Immature natural killer cell (primary cell): ENCODE results near the gene PTGES2. TPM values are rescaled to one million over a fixed set of nuclear protein-coding genes. Genes with fewer than 3 reads are reported as not detected.

Experiments
- DNase-seq, 3 donors: peaks; one replicate each; pipeline ENCODE4 v3.0.0; 2022; ENCODE audit warnings: mixed read lengths in 1 of 3
- H3K27ac Mint-ChIP-seq, 6 donors: one replicate each; pipeline ENCODE4 v1.8.0; 2020; ENCODE audit warnings: mixed read lengths in 6 of 6, mild to moderate bottlenecking in 5 of 6, inconsistent platforms in 4 of 6, moderate library complexity in 3 of 6
- H3K27me3 Mint-ChIP-seq, 3 donors: one replicate each; pipeline ENCODE4 v1.8.0; 2020 to 2021; ENCODE audit warnings: low read depth in 3 of 3, mild to moderate bottlenecking in 3 of 3, mixed read lengths in 3 of 3, moderate library complexity in 3 of 3, inconsistent platforms in 1 of 3
- H3K36me3 Mint-ChIP-seq, 3 donors: one replicate each; pipeline ENCODE4 v1.8.0; 2020; ENCODE audit warnings: mixed read lengths in 3 of 3, inconsistent platforms in 2 of 3, mild to moderate bottlenecking in 2 of 3
- H3K4me1 Mint-ChIP-seq, 2 donors: one replicate each; pipeline ENCODE4 v1.8.0; 2020; ENCODE audit warnings: inconsistent platforms in 2 of 2, mild to moderate bottlenecking in 2 of 2, mixed read lengths in 2 of 2, moderate library complexity in 1 of 2
- H3K4me3 Mint-ChIP-seq, 5 donors: one replicate each; pipeline ENCODE4 v1.8.0; 2020; ENCODE audit warnings: mild to moderate bottlenecking in 5 of 5, mixed read lengths in 5 of 5, inconsistent platforms in 3 of 5, moderate library complexity in 3 of 5
- H3K9me3 Mint-ChIP-seq, 6 donors: one replicate each; pipeline ENCODE4 v1.8.0; 2020; ENCODE audit warnings: mild to moderate bottlenecking in 6 of 6, mixed read lengths in 6 of 6, inconsistent platforms in 4 of 6, moderate library complexity in 3 of 6
- polyA plus RNA-seq, 3 donors: library from polyadenylated mRNA; unstranded; fragments of 300-500 nt; fragmentation: Illumina TruSeq; gene quantifications; one replicate each; pipeline ENCODE4 v1.2.3, GENCODE V29; 2021

Gene PTGES2
- polyA plus RNA-seq, 3 donors from 2014 or later: 31.4 to 60.9 (median 56.6) TPM

DNA sequence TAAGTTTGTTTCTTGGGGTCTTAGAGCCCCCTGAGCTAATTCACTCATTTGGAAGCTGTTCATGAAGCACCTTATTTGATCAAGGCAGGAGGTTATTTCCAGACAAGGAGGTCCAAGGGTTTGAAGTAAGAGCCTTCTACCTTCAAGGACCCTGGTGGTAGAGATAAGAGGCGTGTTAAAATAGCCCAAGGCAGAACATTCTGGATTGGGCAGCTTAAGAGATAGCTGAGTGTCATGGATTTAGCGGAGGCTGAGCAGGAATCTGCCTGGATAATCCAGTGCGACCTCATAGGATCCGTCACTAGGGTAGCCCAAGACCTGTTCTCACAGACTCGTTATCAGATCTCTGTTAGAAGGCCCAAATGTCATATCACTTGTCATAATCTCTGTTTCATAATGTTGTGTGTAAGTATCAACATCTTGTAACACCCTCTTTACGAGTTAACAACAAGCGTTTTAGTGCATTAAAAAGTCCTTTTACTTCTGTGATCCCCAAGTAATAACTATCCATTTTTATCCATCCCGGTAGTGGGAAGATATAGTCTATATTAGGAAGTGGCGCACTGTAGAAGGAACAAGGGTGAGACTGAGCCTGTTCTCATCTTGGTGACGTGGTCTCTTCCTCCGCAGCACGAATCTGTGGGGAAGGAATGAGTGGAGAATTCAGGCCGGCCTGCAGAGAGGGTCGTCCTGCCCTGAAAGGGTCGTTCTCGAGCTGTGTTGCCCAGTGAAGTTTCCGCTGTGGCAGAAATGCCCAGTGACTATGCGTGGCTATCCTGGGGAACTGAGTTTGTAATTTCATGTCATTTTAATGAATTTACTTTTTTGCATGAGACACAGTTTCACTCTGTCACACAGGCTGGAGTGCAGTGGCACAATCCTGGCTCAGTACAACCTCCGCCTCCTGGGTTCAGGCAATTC is 30.7 kb downstream of the PTGES2 start:
- no peaks in the 10 kb centered on the region for H3K9me3 Mint-ChIP-seq
- peaks cover 48 to 64% of the 10 kb centered on the region in 2 donors for H3K4me1 Mint-ChIP-seq
- H3K27me3 Mint-ChIP-seq: peaks cover 0 to 3% (median 0%) of the 10 kb centered on the region in 3 donors
- H3K4me3 Mint-ChIP-seq: no peak overlapping the region
- DNase-seq: no peak
- H3K36me3 Mint-ChIP-seq: peaks cover 0 to 4% (median 2%) of the 10 kb centered on the region in 3 donors
- peak overlapping the region in 1 of 6 donors; percentile 28 for H3K27ac Mint-ChIP-seq

GRCh38 chr9:128094950-128095544 is 32.5 kb downstream of the PTGES2 start:
- H3K27me3 Mint-ChIP-seq: peaks cover 0 to 1% (median 0%) of the 10 kb centered on the region in 3 donors
- peaks cover 55 to 70% of the 10 kb centered on the region in 2 donors for H3K4me1 Mint-ChIP-seq
- H3K9me3 Mint-ChIP-seq: no peaks in the 10 kb centered on the region

GRCh38 chr9:128094166-128094949 is 33.2 kb downstream of the PTGES2 start:
- Mint-ChIP-seq H3K36me3 (no peaks in the 10 kb centered on the region), H3K9me3 (no peaks in the 10 kb centered on the region), H3K27me3 (peaks cover 0 to 1% (median 0%) of the 10 kb centered on the region in 3 donors), H3K27ac (peak overlapping the region; percentile 50 to 85 (median 72)), H3K4me3 (no peak overlapping the region), H3K4me1 (peaks cover 51 to 70% of the 10 kb centered on the region in 2 donors)
- peak in 1 of 3 donors; percentile 19 for DNase-seq

More at GRCh38 chr9:128094950-128095544, 32.5 kb downstream of the PTGES2 start:
- no peaks in the 10 kb centered on the region for H3K36me3 Mint-ChIP-seq
- H3K27ac Mint-ChIP-seq: peak overlapping the region in 5 of 6 donors; percentile 50 to 85 (median 68)
- H3K4me3 Mint-ChIP-seq: no peak overlapping the region
- no peak for DNase-seq

GRCh38 chr9:128093011-128093410 is 34.5 kb downstream of the PTGES2 start:
- peaks cover 46 to 66% of the 10 kb centered on the region in 2 donors for H3K4me1 Mint-ChIP-seq

GRCh38 chr9:128092199-128092977 is 35.1 kb downstream of the PTGES2 start:
- no peaks in the 10 kb centered on the region for H3K27me3 Mint-ChIP-seq
- no peaks in the 10 kb centered on the region for H3K9me3 Mint-ChIP-seq
- no peak for DNase-seq
- H3K4me3 Mint-ChIP-seq: no peak overlapping the region
- peak overlapping the region in 2 of 6 donors; percentile 3 to 43 for H3K27ac Mint-ChIP-seq
- peaks cover 49 to 70% of the 10 kb centered on the region in 2 donors for H3K4me1 Mint-ChIP-seq
- peaks cover 0 to 3% (median 0%) of the 10 kb centered on the region in 3 donors for H3K36me3 Mint-ChIP-seq

More at GRCh38 chr9:128093011-128093410, 34.5 kb downstream of the PTGES2 start:
- H3K4me3 Mint-ChIP-seq: no peak overlapping the region
- no peaks in the 10 kb centered on the region for H3K9me3 Mint-ChIP-seq
- no peaks in the 10 kb centered on the region for H3K36me3 Mint-ChIP-seq
- no peak for DNase-seq
- no peaks in the 10 kb centered on the region for H3K27me3 Mint-ChIP-seq
- peak overlapping the region in 5 of 6 donors; percentile 2 to 44 (median 23) for H3K27ac Mint-ChIP-seq

- H3K9me3 Mint-ChIP-seq: no peaks in the 10 kb centered on the region
- no peak overlapping the region for H3K4me3 Mint-ChIP-seq
- H3K27ac Mint-ChIP-seq: no peak overlapping the region
- DNase-seq: no peak
- H3K27me3 Mint-ChIP-seq: no peaks in the 10 kb centered on the region
- peaks cover 45 to 66% of the 10 kb centered on the region in 2 donors for H3K4me1 Mint-ChIP-seq
- peaks cover 0 to 3% (median 0%) of the 10 kb centered on the region in 3 donors for H3K36me3 Mint-ChIP-seq
Measured at GRCh38 chr9:128091571-128091970, 36.0 kb downstream of the PTGES2 start.

DNA sequence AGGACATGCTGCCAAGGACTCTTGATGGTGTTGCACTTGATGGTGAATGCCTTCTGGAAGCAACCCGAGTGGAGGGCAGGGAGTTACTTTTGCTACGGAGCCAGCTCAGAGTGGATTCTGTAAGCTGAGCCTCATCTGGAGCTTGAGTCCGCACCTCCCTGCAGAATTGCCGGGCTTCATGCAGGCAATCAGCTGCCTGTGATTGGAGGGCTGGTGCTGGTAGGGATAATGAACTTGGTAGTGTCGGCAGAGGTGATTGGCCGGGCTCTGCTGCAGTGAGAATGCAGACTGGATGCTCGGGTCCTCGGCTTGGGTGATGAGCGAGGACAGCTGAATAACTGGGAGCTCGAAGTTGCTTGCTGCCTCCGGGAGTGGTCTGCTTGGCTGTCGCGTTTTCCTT is 36.4 kb downstream of the PTGES2 start:
- Mint-ChIP-seq H3K4me1 (peaks cover 42 to 64% of the 10 kb centered on the region in 2 donors), H3K27ac (no peak overlapping the region), H3K36me3 (peaks cover 0 to 3% (median 0%) of the 10 kb centered on the region in 3 donors), H3K9me3 (no peaks in the 10 kb centered on the region), H3K4me3 (no peak overlapping the region), H3K27me3 (no peaks in the 10 kb centered on the region)
- no peak for DNase-seq

DNA sequence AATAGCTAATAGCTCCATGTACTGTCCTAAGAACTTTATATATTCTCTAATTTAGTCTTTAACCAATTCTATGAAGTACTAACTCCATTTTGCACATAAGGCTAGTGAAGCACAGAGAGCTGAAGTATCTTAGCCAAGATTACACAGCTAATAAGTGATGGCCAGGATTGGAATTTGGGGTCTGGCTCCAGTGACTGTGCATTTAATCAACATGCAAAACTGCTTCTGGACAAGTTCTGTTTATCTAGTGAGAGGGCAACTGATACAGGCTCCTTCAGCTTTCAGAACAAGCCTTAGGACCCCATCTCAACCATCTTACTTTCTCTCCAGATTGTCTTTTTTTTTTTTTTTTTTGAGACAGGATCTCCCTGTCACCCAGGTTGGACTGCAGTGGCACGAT is 38.2 kb downstream of the PTGES2 start:
- H3K36me3 Mint-ChIP-seq: peaks cover 0 to 10% (median 0%) of the 10 kb centered on the region in 3 donors
- peaks cover 0 to 2% (median 0%) of the 10 kb centered on the region in 3 donors for H3K27me3 Mint-ChIP-seq
- no peak overlapping the region for H3K4me3 Mint-ChIP-seq
- no peak overlapping the region for H3K27ac Mint-ChIP-seq
- no peak for DNase-seq
- peaks cover 45 to 72% of the 10 kb centered on the region in 2 donors for H3K4me1 Mint-ChIP-seq
- no peaks in the 10 kb centered on the region for H3K9me3 Mint-ChIP-seq

DNA sequence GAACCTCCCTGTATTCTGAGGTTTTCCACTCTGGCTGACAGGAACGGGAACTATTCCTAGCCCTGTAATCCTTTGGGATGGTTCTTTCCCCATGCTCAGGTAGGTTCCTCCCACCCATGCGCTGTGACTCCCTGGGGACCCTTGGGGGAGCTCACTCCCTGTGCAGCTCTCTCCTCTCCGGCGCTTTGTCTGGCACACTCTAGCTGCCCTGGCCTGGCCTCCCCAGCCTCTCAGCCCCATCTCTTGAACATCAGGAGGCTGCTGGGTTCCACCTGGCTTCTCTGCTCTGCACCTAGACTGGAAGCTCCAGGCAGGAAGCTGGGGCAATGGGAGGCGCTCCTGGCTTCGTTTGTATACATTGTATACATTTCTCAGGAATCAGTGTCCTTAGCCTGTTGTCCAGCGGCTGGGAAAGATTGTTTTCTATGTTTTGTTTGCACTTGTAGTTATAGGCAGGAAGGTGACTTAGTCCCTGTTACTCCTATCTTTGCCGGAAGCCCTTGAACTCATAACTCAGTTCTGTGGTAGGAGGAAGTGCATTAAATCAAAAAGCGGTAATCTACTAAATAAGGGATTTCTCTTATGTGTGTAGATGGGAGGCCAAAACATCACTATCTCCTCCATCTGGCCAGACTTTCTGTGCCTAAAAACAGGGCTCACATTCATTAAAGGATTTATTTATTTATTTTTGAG is 39.1 kb downstream of the PTGES2 start:
- Mint-ChIP-seq H3K27ac (peak overlapping the region in 4 of 6 donors; percentile 1 to 60 (median 27)), H3K27me3 (peaks cover 0 to 2% (median 0%) of the 10 kb centered on the region in 3 donors), H3K4me3 (no peak overlapping the region), H3K9me3 (no peaks in the 10 kb centered on the region), H3K36me3 (peaks cover 0 to 11% (median 4%) of the 10 kb centered on the region in 3 donors), H3K4me1 (peaks cover 46 to 74% of the 10 kb centered on the region in 2 donors)
- no peak for DNase-seq

DNA sequence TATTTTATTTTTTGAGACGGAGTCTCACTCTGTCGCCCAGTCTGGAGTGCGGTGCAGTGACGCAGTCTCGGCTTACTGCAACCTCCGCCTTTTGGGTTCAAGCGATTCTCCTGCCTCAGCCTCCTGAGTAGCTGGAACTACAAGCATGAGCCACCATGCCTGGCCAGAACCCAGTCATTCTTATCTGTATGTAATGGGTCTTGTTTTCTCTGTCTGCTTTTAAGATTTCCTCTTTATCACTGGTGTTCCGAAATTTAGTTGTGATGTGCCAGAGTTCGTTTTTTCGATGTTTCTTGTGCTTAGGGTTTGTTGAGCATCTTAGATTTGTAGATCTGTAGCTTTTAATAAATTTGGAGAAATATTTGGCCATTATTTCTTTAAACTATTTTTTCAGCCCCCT is 40.3 kb downstream of the PTGES2 start:
- Mint-ChIP-seq H3K27me3 (peaks cover 0 to 2% (median 0%) of the 10 kb centered on the region in 3 donors), H3K9me3 (no peaks in the 10 kb centered on the region), H3K36me3 (peaks cover 0 to 11% (median 4%) of the 10 kb centered on the region in 3 donors), H3K4me1 (peaks cover 39 to 65% of the 10 kb centered on the region in 2 donors), H3K4me3 (no peak overlapping the region), H3K27ac (peak overlapping the region in 3 of 6 donors; percentile 5 to 79 (median 15))
- DNase-seq: no peak

GRCh38 chr9:128085943-128086342 is 41.6 kb downstream of the PTGES2 start:
- H3K27me3 Mint-ChIP-seq: peaks cover 0 to 2% (median 0%) of the 10 kb centered on the region in 3 donors
- peaks cover 37 to 61% of the 10 kb centered on the region in 2 donors for H3K4me1 Mint-ChIP-seq
- no peaks in the 10 kb centered on the region for H3K9me3 Mint-ChIP-seq
- peak overlapping the region in 3 of 6 donors; percentile 55 to 85 (median 56) for H3K27ac Mint-ChIP-seq
- peaks cover 0 to 11% (median 4%) of the 10 kb centered on the region in 3 donors for H3K36me3 Mint-ChIP-seq
- H3K4me3 Mint-ChIP-seq: peak overlapping the region in 1 of 5 donors; percentile 38
- DNase-seq: no peak

- H3K27me3 Mint-ChIP-seq: peaks cover 0 to 2% (median 0%) of the 10 kb centered on the region in 3 donors
Measured at GRCh38 chr9:128084746-128085145, 42.8 kb downstream of the PTGES2 start.

More at GRCh38 chr9:128084746-128085145, 42.8 kb downstream of the PTGES2 start:
- Mint-ChIP-seq H3K4me1 (peaks cover 35 to 59% of the 10 kb centered on the region in 2 donors), H3K9me3 (no peaks in the 10 kb centered on the region), H3K27ac (peak overlapping the region in 3 of 6 donors; percentile 2 to 31 (median 4)), H3K4me3 (no peak overlapping the region), H3K36me3 (peaks cover 0 to 11% (median 4%) of the 10 kb centered on the region in 3 donors)
- DNase-seq: no peak
